Mammary epithelial cell (primary cell): ENCODE results near the gene NOTCH4.

Experiments used
- EZH2 ChIP-seq: IDR thresholded peaks from 2 replicates; pipeline ENCODE4 v1.6.1; 2012; ENCODE audit warnings: low read length, inconsistent platforms, borderline replicate concordance
- TF ChIP-seq, protein P1 (sequence below), 2 donors: IDR thresholded peaks in 1 of 2; conservative IDR thresholded peaks in 1 of 2; 2 replicates each; pipeline ENCODE4 v1.5.1; 2011 to 2012; ENCODE audit warnings: inconsistent platforms in 2 of 2, low read length in 2 of 2, mild to moderate bottlenecking in 2 of 2, control low read depth in 1 of 2, low read depth in 1 of 2; ENCODE audit not compliant: insufficient read depth in 1 of 2; ENCODE audit errors: extremely low read depth in 1 of 2

DNA sequence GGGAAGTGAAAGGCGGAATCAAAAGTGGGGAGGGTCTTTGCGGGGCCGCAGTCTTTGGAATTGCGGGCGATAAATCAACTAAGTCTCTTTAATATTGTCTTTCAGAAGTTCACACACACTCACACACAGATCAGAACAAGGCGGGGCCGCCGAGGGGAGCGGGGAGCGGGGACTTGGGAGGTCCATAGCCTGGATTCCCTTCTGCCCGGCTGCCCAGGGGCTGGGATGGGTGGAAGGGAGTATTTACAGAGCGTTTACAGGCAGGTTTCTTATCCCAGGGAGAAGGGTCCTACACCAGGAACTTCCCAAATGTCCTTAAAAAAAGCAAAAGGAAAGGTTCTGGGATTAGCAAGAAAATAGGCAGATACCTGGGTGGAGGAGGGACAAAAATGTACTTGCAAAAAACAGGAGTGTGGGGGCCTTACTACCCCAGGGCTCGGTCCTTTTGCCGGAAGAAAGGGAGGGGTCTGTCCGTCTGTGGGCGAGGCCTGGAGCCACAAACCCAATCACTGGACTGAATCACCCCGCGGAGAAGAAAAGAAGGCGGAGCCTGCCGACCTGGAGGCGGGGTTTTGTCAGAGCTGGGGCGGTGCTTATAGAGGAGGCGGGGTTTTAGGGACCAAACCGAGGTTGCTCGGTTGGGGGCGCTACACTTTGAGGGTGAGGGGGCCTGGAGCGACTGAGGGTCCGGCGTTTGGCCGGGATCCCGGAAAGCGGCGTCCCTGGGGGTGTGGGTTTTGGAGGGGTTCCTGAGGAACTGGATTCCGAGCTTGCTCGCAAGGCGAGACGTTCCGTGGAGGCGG, 75.4 kb downstream of the NOTCH4 start:
- TF ChIP-seq, protein P1, sequence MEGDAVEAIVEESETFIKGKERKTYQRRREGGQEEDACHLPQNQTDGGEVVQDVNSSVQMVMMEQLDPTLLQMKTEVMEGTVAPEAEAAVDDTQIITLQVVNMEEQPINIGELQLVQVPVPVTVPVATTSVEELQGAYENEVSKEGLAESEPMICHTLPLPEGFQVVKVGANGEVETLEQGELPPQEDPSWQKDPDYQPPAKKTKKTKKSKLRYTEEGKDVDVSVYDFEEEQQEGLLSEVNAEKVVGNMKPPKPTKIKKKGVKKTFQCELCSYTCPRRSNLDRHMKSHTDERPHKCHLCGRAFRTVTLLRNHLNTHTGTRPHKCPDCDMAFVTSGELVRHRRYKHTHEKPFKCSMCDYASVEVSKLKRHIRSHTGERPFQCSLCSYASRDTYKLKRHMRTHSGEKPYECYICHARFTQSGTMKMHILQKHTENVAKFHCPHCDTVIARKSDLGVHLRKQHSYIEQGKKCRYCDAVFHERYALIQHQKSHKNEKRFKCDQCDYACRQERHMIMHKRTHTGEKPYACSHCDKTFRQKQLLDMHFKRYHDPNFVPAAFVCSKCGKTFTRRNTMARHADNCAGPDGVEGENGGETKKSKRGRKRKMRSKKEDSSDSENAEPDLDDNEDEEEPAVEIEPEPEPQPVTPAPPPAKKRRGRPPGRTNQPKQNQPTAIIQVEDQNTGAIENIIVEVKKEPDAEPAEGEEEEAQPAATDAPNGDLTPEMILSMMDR (conservative IDR thresholded peaks at IDR 0.05 in 1 of 2, IDR thresholded peaks at IDR 0.05 in 1 of 2; ENCODE audit: extremely low read depth in 1 of 2, insufficient read depth in 1 of 2, low read depth in 1 of 2, low read length in 2 of 2): peak in 1 of 2 donors; percentile 25
- no peak for TF ChIP-seq EZH2
